IMR-90 (cell line): Measurements from ENCODE around the gene LTBP2. TPM values are rescaled to one million over a fixed set of nuclear protein-coding genes. Genes with fewer than 3 reads are reported as not detected.

Experiments
- ATAC-seq: fragments of 200-7000 bp; cut with Tn5 transposase; 2 replicates; pipeline ENCODE4 v1.9.1; 2020; ENCODE audit warnings: low read depth, mild to moderate bottlenecking, moderate library complexity
- BruUV-seq: library from RNA; stranded (reverse); fragments of 400-500 nt; replicated peaks from 2 replicates; lab custom pipeline; 2021; lab: Mats Ljungman, UMichigan
- CTCF ChIA-PET: fragments of 300-600 bp; formaldehyde crosslinking; extraction: SDS; loops from one replicate; lab custom pipeline; 2021; ENCODE audit warnings: antibody characterized with exemption; lab: Yijun Ruan, JAX
- POLR2A ChIA-PET: fragments of 300-600 bp; sonication (Branson Sonifier 250); formaldehyde crosslinking; loops from one replicate; lab custom pipeline; 2022; ENCODE audit warnings: antibody characterized with exemption; ENCODE audit not compliant: unreplicated experiment; lab: Charles Lee
- DNase-seq: peaks from one replicate; pipeline ENCODE4 v3.0.0; 2013
- H2AFZ ChIP-seq: replicated peaks from 2 replicates; pipeline ENCODE3; 2013; ENCODE audit warnings: low read length, mild to moderate bottlenecking; ENCODE audit not compliant: poor library complexity
- H2AK5ac ChIP-seq: 2 replicates; pipeline ENCODE4 v1.6.1; 2013; ENCODE audit warnings: low read depth, low read length, inconsistent platforms
- H2AK9ac ChIP-seq: replicated peaks from 2 replicates; pipeline ENCODE3; 2013; ENCODE audit warnings: mild to moderate bottlenecking, low read depth, low read length, moderate library complexity; ENCODE audit not compliant: poor library complexity
- H2BK120ac ChIP-seq: 2 replicates; pipeline ENCODE4 v1.6.1; 2013; ENCODE audit warnings: low read depth, low read length, inconsistent platforms
- H2BK15ac ChIP-seq: 3 replicates; pipeline ENCODE4 v1.6.1; 2013; ENCODE audit warnings: low read depth, low read length, inconsistent platforms
- H2BK20ac ChIP-seq: 2 replicates; pipeline ENCODE4 v1.6.1; 2013; ENCODE audit warnings: low read depth, mild to moderate bottlenecking, inconsistent platforms, low read length, moderate library complexity
- H2BK5ac ChIP-seq: 2 replicates; pipeline ENCODE4 v1.6.1; 2013; ENCODE audit warnings: mild to moderate bottlenecking, low read depth, low read length, inconsistent platforms; ENCODE audit not compliant: poor library complexity, severe bottlenecking
- H3K14ac ChIP-seq: replicated peaks from 2 replicates; pipeline ENCODE4 v1.6.1; 2013; ENCODE audit warnings: low read depth, low read length, inconsistent platforms
- H3K18ac ChIP-seq: 2 replicates; pipeline ENCODE4 v1.6.1; 2013; ENCODE audit warnings: low read depth, low read length, control low read depth
- H3K23ac ChIP-seq: 2 replicates; pipeline ENCODE4 v1.6.1; 2013; ENCODE audit warnings: low read depth, low read length, inconsistent platforms
- H3K27ac ChIP-seq: 2 replicates; pipeline ENCODE4 v1.5.1; 2013; ENCODE audit warnings: mild to moderate bottlenecking, control low read depth, low read length; ENCODE audit not compliant: insufficient read depth
- H3K27me3 ChIP-seq: 2 replicates; pipeline ENCODE4 v1.6.1; 2013; ENCODE audit warnings: low read length; ENCODE audit not compliant: control insufficient read depth, insufficient read depth
- H3K36me3 ChIP-seq: 2 replicates; pipeline ENCODE4 v1.6.1; 2013; ENCODE audit warnings: low read length, mixed read lengths; ENCODE audit not compliant: control insufficient read depth, insufficient read depth
- H3K4ac ChIP-seq: 2 replicates; pipeline ENCODE4 v1.6.1; 2013; ENCODE audit warnings: low read depth, low read length, inconsistent platforms
- H3K4me1 ChIP-seq: 2 replicates; pipeline ENCODE4 v1.6.1; 2013; ENCODE audit warnings: low read length, mixed read lengths; ENCODE audit not compliant: control insufficient read depth, insufficient read depth
- H3K4me2 ChIP-seq: 2 replicates; pipeline ENCODE4 v1.6.1; 2013; ENCODE audit warnings: low read depth, mild to moderate bottlenecking, control low read depth, low read length, moderate library complexity
- H3K4me3 ChIP-seq: 2 replicates; pipeline ENCODE4 v1.5.1; 2013; ENCODE audit warnings: low read depth, mild to moderate bottlenecking, control low read depth, low read length, moderate library complexity; ENCODE audit not compliant: insufficient read depth
- H3K56ac ChIP-seq: 2 replicates; pipeline ENCODE4 v1.6.1; 2013; ENCODE audit warnings: low read length, inconsistent platforms; ENCODE audit not compliant: insufficient read depth; ENCODE audit errors: extremely low read depth
- H3K79me1 ChIP-seq, 2 experiments: 2 replicates each; pipeline ENCODE4 v1.6.1; 2013; ENCODE audit warnings: low read length in 2 of 2, inconsistent platforms in 1 of 2, low read depth in 1 of 2
- H3K9ac ChIP-seq: 2 replicates; pipeline ENCODE4 v1.6.1; 2013; ENCODE audit warnings: low read depth, low read length, control low read depth
- H3K9me1 ChIP-seq: 2 replicates; pipeline ENCODE4 v1.6.1; 2013; ENCODE audit warnings: low read length, inconsistent platforms; ENCODE audit not compliant: insufficient read depth
- H3K9me3 ChIP-seq: 2 replicates; pipeline ENCODE4 v1.6.1; 2013; ENCODE audit warnings: low read length; ENCODE audit not compliant: control insufficient read depth, insufficient read depth
- H4K20me1 ChIP-seq: 2 replicates; pipeline ENCODE4 v1.6.1; 2013; ENCODE audit warnings: low read length, inconsistent platforms; ENCODE audit not compliant: insufficient read depth
- H4K5ac ChIP-seq: 2 replicates; pipeline ENCODE4 v1.6.1; 2013; ENCODE audit warnings: mild to moderate bottlenecking, low read depth, low read length, control low read depth
- H4K8ac ChIP-seq, 2 experiments: 2 replicates each; pipeline ENCODE4 v1.6.1; 2013; ENCODE audit warnings: low read depth in 2 of 2, low read length in 2 of 2, control low read depth in 1 of 2, inconsistent platforms in 1 of 2
- H4K91ac ChIP-seq: 2 replicates; pipeline ENCODE4 v1.6.1; 2013; ENCODE audit warnings: low read depth, low read length, inconsistent platforms; ENCODE audit not compliant: insufficient read depth
- BHLHE40 ChIP-seq: fragments of 150-350 bp; IDR thresholded peaks from 2 replicates; pipeline ENCODE4 v1.6.1; 2016; ENCODE audit warnings: mild to moderate bottlenecking, low read depth, low read length
- CHD1 ChIP-seq: IDR thresholded peaks from 2 replicates; pipeline ENCODE4 v1.6.1; 2012; ENCODE audit warnings: low read depth, low read length, improper control_type of control experiment
- FOS ChIP-seq: fragments of 150-350 bp; IDR thresholded peaks from 2 replicates; pipeline ENCODE4 v1.6.1; 2016; ENCODE audit warnings: low read depth, low read length
- POLR2A ChIP-seq: IDR thresholded peaks from 2 replicates; pipeline ENCODE4 v1.6.1; 2012; ENCODE audit warnings: mild to moderate bottlenecking, low read depth, low read length
- RFX5 ChIP-seq: IDR thresholded peaks from 2 replicates; pipeline ENCODE4 v1.8.0; 2012; ENCODE audit warnings: low read depth, mild to moderate bottlenecking, low read length, moderate library complexity
- WGBS, 2 experiments: methylation state at CpG; one replicate each; pipeline versions ENCODE4 v1.1.5 to v1.1.7; 2013; ENCODE audit warnings: missing lambda C conversion rate in 2 of 2; ENCODE audit not compliant: insufficient read length in 1 of 2; ENCODE audit errors: extremely low coverage in 2 of 2; 5-methylcytosine and 5-hydroxymethylcytosine counted together
- dilution Hi-C: fragments of 300-500 bp; cut with HindIII; formaldehyde crosslinking; loops from one replicate; pipeline ENCODE4 v1.14.3; 2018; ENCODE audit warnings: low sequenced_read_pairs; ENCODE audit not compliant: unreplicated experiment
- in situ Hi-C: fragments of 300-500 bp; cut with MboI; formaldehyde crosslinking; loops from 3 replicates; pipeline ENCODE4 v1.14.3; 2019; ENCODE audit warnings: low sequenced_read_pairs, inconsistent platforms, mixed read lengths
- intact Hi-C: fragments of 100-400 bp; cut with micrococcal nuclease; formaldehyde crosslinking; loops from 2 replicates; pipeline ENCODE4 v1.10.0; 2022
- polyA plus RNA-seq, 3 experiments: library from polyadenylated mRNA; depleted of rRNA; stranded (reverse); fragments of >200 nt; gene quantifications; 2 replicates each; pipeline ENCODE4 v1.2.3, GENCODE V29; 2012; ENCODE audit warnings: low replicate concordance in 1 of 3
- total RNA-seq: library from RNA; depleted of rRNA; stranded (reverse); fragments of >200 nt; gene quantifications from 2 replicates; pipeline ENCODE4 v1.2.3, GENCODE V29; 2012
- TF ChIP-seq, protein P1 (sequence below): conservative IDR thresholded peaks from 2 replicates; pipeline ENCODE4 v1.5.1; 2012; ENCODE audit warnings: mild to moderate bottlenecking, low read depth, low read length, improper control_type of control experiment

Gene LTBP2
- total and polyA plus RNA-seq, 2 of the 4 experiments (the other 2 are of a cell fraction): 23.8 to 79.3 TPM

- 90% methylated on average over 5 of the region's 18 CpGs; no CpG with 5 or more reads in 1 of the 2 experiments for WGBS, 2 experiments
- intact Hi-C loops: no loop called here
- peak overlapping the region; percentile 21 for H3K4ac ChIP-seq
Measured at GRCh38 chr14:74586681-74587362, 25.2 kb downstream of the LTBP2 start.

More at GRCh38 chr14:74586681-74587362, 25.2 kb downstream of the LTBP2 start:
- TF ChIP-seq BHLHE40 (no peak), FOS (no peak), CHD1 (no peak), POLR2A (no peak), RFX5 (no peak)
- TF ChIP-seq, protein P1, sequence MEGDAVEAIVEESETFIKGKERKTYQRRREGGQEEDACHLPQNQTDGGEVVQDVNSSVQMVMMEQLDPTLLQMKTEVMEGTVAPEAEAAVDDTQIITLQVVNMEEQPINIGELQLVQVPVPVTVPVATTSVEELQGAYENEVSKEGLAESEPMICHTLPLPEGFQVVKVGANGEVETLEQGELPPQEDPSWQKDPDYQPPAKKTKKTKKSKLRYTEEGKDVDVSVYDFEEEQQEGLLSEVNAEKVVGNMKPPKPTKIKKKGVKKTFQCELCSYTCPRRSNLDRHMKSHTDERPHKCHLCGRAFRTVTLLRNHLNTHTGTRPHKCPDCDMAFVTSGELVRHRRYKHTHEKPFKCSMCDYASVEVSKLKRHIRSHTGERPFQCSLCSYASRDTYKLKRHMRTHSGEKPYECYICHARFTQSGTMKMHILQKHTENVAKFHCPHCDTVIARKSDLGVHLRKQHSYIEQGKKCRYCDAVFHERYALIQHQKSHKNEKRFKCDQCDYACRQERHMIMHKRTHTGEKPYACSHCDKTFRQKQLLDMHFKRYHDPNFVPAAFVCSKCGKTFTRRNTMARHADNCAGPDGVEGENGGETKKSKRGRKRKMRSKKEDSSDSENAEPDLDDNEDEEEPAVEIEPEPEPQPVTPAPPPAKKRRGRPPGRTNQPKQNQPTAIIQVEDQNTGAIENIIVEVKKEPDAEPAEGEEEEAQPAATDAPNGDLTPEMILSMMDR: no peak
- in situ Hi-C loops (no loop called here), dilution Hi-C loops (no loop called here)
- no peak overlapping the region for H3K56ac ChIP-seq
- no TSS peak for BruUV-seq
- ChIA-PET CTCF (interaction anchor here (0.6 kb wide), 2 partner anchors 228 to 954 kb away, joined by 3 read pairs; no protein-coding TSS in a partner anchor), POLR2A (no interaction called here)
- H4K20me1 ChIP-seq: no peaks in the 10 kb centered on the region
- H3K18ac ChIP-seq: no peak overlapping the region
- no peak overlapping the region for H2BK15ac ChIP-seq
- H3K4me1 ChIP-seq: peaks cover 30% of the 10 kb centered on the region
- no peaks in the 10 kb centered on the region for H3K36me3 ChIP-seq
- H2BK120ac ChIP-seq: peak overlapping the region; percentile 0; the same call in 1 of the 2 replicates
- DNase-seq (no peak), ATAC-seq (no peak)
- H3K9me3 ChIP-seq: no peaks in the 10 kb centered on the region
- no peak overlapping the region for H3K4me2 ChIP-seq
- no peak overlapping the region for H3K27ac ChIP-seq
- no peak overlapping the region for H3K14ac ChIP-seq
- peaks cover 17 to 94% of the 10 kb centered on the region in 2 experiments for H3K79me1 ChIP-seq
- H2AK9ac ChIP-seq: no peak overlapping the region
- H4K5ac ChIP-seq: no peak overlapping the region
- H4K8ac ChIP-seq: no peak overlapping the region
- H2AFZ ChIP-seq: peak overlapping the region; percentile 26
- H2BK5ac ChIP-seq: no peak overlapping the region
- H2BK20ac ChIP-seq: peak overlapping the region; percentile 27; the same call in 1 of the 2 replicates
- H3K4me3 ChIP-seq: no peak overlapping the region
- no peaks in the 10 kb centered on the region for H3K27me3 ChIP-seq
- no peak overlapping the region for H3K9ac ChIP-seq
- peaks cover 49% of the 10 kb centered on the region for H3K9me1 ChIP-seq
- no peak overlapping the region for H3K23ac ChIP-seq
- H4K91ac ChIP-seq: peak overlapping the region; percentile 24; the same call in 1 of the 2 replicates
- peak overlapping the region; percentile 81 for H2AK5ac ChIP-seq
